ENCODE results near the gene TRAPPC10. TPM values are rescaled to one million over a fixed set of nuclear protein-coding genes. Genes with fewer than 3 reads are reported as not detected.

TRAPPC10 gene
- total and polyA plus RNA-seq, 4 donors, result 7.7 to 43.5 (median 29.7) TPM

DNA sequence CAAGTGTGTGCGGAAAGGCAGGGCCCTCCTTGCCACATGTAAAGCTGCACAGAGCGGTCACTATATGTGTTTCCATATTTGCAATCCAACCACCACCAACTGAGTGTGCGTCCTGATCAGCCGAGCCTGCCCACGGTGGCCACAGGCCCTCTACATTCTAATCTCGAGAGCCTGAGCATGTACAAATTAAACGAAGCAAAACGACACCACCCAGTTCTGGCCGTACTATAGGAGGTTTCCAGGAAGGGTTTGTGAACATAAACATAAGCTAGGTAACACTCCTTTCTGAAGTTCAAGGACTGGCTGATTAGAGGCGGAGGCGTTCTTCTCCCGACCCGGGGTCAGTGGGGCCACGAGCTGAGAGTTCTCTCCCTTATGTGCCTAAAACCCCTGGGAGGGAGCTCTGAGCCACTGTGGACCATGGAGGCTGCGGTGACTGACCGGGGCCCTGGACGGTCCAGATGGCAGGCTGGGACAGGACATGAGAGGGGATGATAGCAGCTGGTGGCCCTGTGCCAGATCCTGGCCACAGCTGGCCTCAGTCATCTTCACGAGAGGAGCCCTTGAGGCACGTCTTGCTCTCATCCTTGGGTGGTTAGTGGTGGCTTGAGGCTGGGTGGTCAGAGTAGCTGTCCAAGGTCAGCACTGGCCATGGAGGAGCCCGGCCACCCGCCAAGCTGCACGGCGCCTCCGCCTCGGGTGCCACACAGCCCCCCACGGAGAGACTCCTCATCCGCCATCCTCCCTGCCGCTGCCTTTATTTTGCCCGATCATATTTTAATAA, 39.1 kb upstream of the TRAPPC10 start:
- H3K27me3 ChIP-seq (ENCODE audit: control insufficient read depth in 3 of 3, insufficient read depth in 3 of 3, low read length in 2 of 3), result no peaks in the 10 kb centered on the region
- ATAC-seq (ENCODE audit: insufficient read depth, low FRiP score) (no peak), DNase-seq (peak; percentile 82 to 89 (median 88))
- peaks cover 0 to 17% (median 10%) of the 10 kb centered on the region in 5 donors for H3K4me1 ChIP-seq (ENCODE audit: control insufficient read depth in 5 of 5, insufficient read depth in 5 of 5, low read length in 5 of 5)
- H3K36me3 ChIP-seq (ENCODE audit: control insufficient read depth in 4 of 4, insufficient read depth in 4 of 4, low read length in 4 of 4), result peaks cover 17 to 41% (median 18%) of the 10 kb centered on the region in 4 donors
- no peak overlapping the region for H3K9ac ChIP-seq (ENCODE audit: insufficient read depth in 1 of 2, low read length in 2 of 2)
- TF ChIP-seq, protein P1, sequence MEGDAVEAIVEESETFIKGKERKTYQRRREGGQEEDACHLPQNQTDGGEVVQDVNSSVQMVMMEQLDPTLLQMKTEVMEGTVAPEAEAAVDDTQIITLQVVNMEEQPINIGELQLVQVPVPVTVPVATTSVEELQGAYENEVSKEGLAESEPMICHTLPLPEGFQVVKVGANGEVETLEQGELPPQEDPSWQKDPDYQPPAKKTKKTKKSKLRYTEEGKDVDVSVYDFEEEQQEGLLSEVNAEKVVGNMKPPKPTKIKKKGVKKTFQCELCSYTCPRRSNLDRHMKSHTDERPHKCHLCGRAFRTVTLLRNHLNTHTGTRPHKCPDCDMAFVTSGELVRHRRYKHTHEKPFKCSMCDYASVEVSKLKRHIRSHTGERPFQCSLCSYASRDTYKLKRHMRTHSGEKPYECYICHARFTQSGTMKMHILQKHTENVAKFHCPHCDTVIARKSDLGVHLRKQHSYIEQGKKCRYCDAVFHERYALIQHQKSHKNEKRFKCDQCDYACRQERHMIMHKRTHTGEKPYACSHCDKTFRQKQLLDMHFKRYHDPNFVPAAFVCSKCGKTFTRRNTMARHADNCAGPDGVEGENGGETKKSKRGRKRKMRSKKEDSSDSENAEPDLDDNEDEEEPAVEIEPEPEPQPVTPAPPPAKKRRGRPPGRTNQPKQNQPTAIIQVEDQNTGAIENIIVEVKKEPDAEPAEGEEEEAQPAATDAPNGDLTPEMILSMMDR (IDR thresholded peaks at IDR 0.05; ENCODE audit: control extremely low read depth, extremely low read depth), result no peak
- H3K9me3 ChIP-seq (ENCODE audit: control insufficient read depth in 4 of 4, insufficient read depth in 3 of 4, low read length in 3 of 4), result no peaks in the 10 kb centered on the region
- H3K27ac ChIP-seq (ENCODE audit: low read depth in 1 of 2, low read length in 1 of 2), result peak overlapping the region in 1 of 2 donors; percentile 23
- WGBS, 2 donors, result 70 to 87% methylated on average over 29 of the region's 29 CpGs
- H3K4me3 ChIP-seq, result no peak overlapping the region

DNA sequence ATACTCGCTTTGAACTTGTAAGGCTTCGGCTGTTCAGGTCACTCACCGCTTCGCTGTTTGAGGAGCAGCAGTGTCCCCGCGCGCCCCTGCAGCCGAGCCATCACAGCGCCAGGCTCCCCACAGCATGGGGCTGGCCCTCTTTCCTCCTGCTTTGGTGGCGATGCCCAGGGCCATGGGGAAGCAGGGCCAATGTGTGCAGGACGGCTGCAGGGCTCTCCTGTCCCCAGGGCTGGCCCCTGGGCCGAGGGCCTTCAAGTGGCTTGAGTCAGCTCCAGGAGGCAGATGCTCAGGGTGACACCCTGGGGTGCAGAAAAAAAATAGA, 38.5 kb upstream of the TRAPPC10 start:
- 84 to 86% methylated on average over 12 of the region's 12 CpGs for WGBS, 2 donors
- Histone ChIP-seq H3K4me1 (ENCODE audit: control insufficient read depth in 5 of 5, insufficient read depth in 5 of 5, low read length in 5 of 5) (peaks cover 0 to 17% (median 10%) of the 10 kb centered on the region in 5 donors), H3K9me3 (ENCODE audit: control insufficient read depth in 4 of 4, insufficient read depth in 3 of 4, low read length in 3 of 4) (no peaks in the 10 kb centered on the region), H3K4me3 (no peak overlapping the region), H3K36me3 (ENCODE audit: control insufficient read depth in 4 of 4, insufficient read depth in 4 of 4, low read length in 4 of 4) (peaks cover 17 to 41% (median 20%) of the 10 kb centered on the region in 4 donors), H3K9ac (ENCODE audit: insufficient read depth in 1 of 2, low read length in 2 of 2) (no peak overlapping the region), H3K27me3 (ENCODE audit: control insufficient read depth in 3 of 3, insufficient read depth in 3 of 3, low read length in 2 of 3) (no peaks in the 10 kb centered on the region), H3K27ac (ENCODE audit: low read depth in 1 of 2, low read length in 1 of 2) (no peak overlapping the region)
- ATAC-seq (ENCODE audit: insufficient read depth, low FRiP score), result no peak
- TF ChIP-seq, protein P1 (IDR thresholded peaks at IDR 0.05; ENCODE audit: control extremely low read depth, extremely low read depth), result no peak
- DNase-seq, result no peak

DNA sequence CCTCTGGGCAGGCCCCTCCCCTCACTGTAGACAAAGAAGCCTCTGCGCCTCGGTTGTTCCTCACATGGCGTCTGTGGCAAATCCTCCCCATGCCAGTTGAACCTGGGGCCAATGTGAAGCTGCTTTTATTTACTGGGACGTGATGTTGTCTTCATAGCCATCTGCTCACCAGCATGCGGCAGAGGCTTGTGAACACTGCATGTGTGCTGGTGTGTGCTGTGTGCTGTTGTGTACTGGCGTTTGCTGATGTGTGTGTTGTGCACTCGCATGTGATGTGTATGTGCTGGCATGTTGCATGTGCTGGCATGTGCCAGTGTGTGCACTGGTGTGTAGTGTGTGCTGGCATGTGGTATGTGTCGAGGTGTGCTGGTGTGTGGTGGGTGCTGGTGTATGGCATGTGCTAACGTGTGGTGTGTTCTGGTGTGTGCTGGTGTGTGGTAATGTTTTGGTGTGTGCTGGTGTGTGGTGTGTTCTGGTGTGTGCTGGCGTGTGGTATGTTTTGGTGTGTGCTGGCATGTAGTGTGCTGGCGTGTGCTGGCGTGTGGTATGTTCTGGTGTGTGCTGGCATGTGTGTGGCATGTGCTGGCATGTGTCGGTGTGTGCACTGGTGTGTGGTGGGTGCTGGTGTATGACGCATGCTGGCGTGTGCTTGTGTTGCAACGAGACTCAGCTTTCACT, 37.2 kb upstream of the TRAPPC10 start:
- Histone ChIP-seq H3K9ac (ENCODE audit: insufficient read depth in 1 of 2, low read length in 2 of 2) (no peak overlapping the region), H3K36me3 (ENCODE audit: control insufficient read depth in 4 of 4, insufficient read depth in 4 of 4, low read length in 4 of 4) (peaks cover 12 to 34% (median 19%) of the 10 kb centered on the region in 4 donors), H3K27me3 (ENCODE audit: control insufficient read depth in 3 of 3, insufficient read depth in 3 of 3, low read length in 2 of 3) (no peaks in the 10 kb centered on the region), H3K4me3 (no peak overlapping the region), H3K27ac (ENCODE audit: low read depth in 1 of 2, low read length in 1 of 2) (no peak overlapping the region), H3K4me1 (ENCODE audit: control insufficient read depth in 5 of 5, insufficient read depth in 5 of 5, low read length in 5 of 5) (peaks cover 0 to 17% (median 6%) of the 10 kb centered on the region in 5 donors), H3K9me3 (ENCODE audit: control insufficient read depth in 4 of 4, insufficient read depth in 3 of 4, low read length in 3 of 4) (no peaks in the 10 kb centered on the region)
- DNase-seq, result no peak
- ATAC-seq (ENCODE audit: insufficient read depth, low FRiP score), result no peak
- TF ChIP-seq, protein P1 (IDR thresholded peaks at IDR 0.05; ENCODE audit: control extremely low read depth, extremely low read depth), result no peak
- 89 to 94% methylated on average over 16 of the region's 16 CpGs for WGBS, 2 donors
